ENCODE results near the gene ENO4.

The ENO4 gene

DNA sequence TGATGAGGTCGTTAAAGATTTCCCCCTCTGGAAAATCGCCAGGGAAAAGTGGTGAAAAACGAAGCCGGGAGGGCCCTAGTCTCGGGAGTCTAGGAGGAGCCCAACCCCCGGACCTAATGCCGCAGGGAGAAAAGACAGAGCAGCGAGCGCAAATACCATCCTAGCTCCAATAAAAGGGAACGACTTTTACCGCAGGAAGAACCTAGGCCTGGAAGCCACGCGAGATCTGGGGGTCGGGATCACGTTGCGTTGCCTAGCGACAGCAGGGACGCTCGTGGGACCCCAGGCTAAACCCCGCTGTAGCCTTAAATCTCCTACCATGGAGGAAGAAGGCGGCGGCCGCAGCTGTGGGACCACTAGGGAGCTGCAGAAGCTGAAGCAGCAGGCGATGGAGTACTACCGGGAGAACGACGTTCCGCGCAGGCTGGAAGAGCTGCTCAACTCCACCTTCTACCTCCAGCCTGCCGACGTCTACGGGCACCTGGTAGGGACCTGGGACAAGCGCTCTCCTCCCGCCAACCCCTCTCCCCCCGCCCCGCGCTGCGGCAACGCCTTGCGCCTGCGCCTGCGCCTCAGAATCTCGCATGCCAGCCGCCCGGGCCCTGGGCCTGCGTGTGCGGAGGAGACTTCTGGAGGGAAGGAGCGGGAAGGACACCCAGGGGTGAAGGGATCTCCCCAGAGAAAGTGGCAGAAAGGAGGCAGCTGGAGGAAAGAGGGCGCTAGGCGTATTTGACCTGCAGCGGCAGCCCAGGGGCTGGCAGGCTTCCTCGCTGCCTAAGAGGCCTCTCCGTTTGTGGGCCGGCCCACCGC is at the start of gene ENO4:
Gene ENO4 (plus strand): TSS at position 252 of the 810 bp plus-strand sequence. CDS start 68 bp downstream, at position 320.
- Histone ChIP-seq H3K27me3 (ENCODE audit: insufficient read depth, low read depth, severe bottlenecking) (no peaks in the 10 kb centered on the region), H3K27ac (peak within 1 kb of the TSS; percentile 77), H3K36me3 (no peaks in the 10 kb centered on the region), H3K9me3 (ENCODE audit: severe bottlenecking) (no peaks in the 10 kb centered on the region), H3K4me3 (ENCODE audit: low read depth, low read length) (peak within 1 kb of the TSS; percentile 93)
- TF ChIP-seq, protein P1, sequence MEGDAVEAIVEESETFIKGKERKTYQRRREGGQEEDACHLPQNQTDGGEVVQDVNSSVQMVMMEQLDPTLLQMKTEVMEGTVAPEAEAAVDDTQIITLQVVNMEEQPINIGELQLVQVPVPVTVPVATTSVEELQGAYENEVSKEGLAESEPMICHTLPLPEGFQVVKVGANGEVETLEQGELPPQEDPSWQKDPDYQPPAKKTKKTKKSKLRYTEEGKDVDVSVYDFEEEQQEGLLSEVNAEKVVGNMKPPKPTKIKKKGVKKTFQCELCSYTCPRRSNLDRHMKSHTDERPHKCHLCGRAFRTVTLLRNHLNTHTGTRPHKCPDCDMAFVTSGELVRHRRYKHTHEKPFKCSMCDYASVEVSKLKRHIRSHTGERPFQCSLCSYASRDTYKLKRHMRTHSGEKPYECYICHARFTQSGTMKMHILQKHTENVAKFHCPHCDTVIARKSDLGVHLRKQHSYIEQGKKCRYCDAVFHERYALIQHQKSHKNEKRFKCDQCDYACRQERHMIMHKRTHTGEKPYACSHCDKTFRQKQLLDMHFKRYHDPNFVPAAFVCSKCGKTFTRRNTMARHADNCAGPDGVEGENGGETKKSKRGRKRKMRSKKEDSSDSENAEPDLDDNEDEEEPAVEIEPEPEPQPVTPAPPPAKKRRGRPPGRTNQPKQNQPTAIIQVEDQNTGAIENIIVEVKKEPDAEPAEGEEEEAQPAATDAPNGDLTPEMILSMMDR (IDR thresholded peaks at IDR 0.05; ENCODE audit: low read depth, low read length): no peak
- peak; percentile 94 for DNase-seq

- TF ChIP-seq, protein P1 (IDR thresholded peaks at IDR 0.05; ENCODE audit: low read depth, low read length): no peak
- Histone ChIP-seq H3K27me3 (ENCODE audit: insufficient read depth, low read depth, severe bottlenecking) (no peaks in the 10 kb centered on the region), H3K4me3 (ENCODE audit: low read depth, low read length) (no peak overlapping the region), H3K9me3 (ENCODE audit: severe bottlenecking) (no peaks in the 10 kb centered on the region), H3K27ac (no peak overlapping the region), H3K36me3 (no peaks in the 10 kb centered on the region)
- DNase-seq: no peak
These were observed 48.9 kb upstream of the ENO4 start for GRCh38 chr10:116800286-116800929.

- H3K4me3 ChIP-seq (ENCODE audit: low read depth, low read length): no peak overlapping the region
- no peak overlapping the region for H3K27ac ChIP-seq
- H3K27me3 ChIP-seq (ENCODE audit: insufficient read depth, low read depth, severe bottlenecking): no peaks in the 10 kb centered on the region
- TF ChIP-seq, protein P1 (IDR thresholded peaks at IDR 0.05; ENCODE audit: low read depth, low read length): no peak
- H3K36me3 ChIP-seq: no peaks in the 10 kb centered on the region
- DNase-seq: no peak
- H3K9me3 ChIP-seq (ENCODE audit: severe bottlenecking): no peaks in the 10 kb centered on the region
These were observed 47.6 kb upstream of the ENO4 start for GRCh38 chr10:116801658-116802057.

GRCh38 chr10:116802474-116802873 is 46.8 kb upstream of the ENO4 start:
- Histone ChIP-seq H3K27me3 (ENCODE audit: insufficient read depth, low read depth, severe bottlenecking) (no peaks in the 10 kb centered on the region), H3K36me3 (no peaks in the 10 kb centered on the region), H3K4me3 (ENCODE audit: low read depth, low read length) (no peak overlapping the region), H3K9me3 (ENCODE audit: severe bottlenecking) (no peaks in the 10 kb centered on the region), H3K27ac (no peak overlapping the region)
- TF ChIP-seq, protein P1 (IDR thresholded peaks at IDR 0.05; ENCODE audit: low read depth, low read length): no peak
- DNase-seq: no peak

- Histone ChIP-seq H3K27ac (no peak overlapping the region), H3K36me3 (no peaks in the 10 kb centered on the region), H3K9me3 (ENCODE audit: severe bottlenecking) (no peaks in the 10 kb centered on the region), H3K27me3 (ENCODE audit: insufficient read depth, low read depth, severe bottlenecking) (no peaks in the 10 kb centered on the region), H3K4me3 (ENCODE audit: low read depth, low read length) (no peak overlapping the region)
- TF ChIP-seq, protein P1 (IDR thresholded peaks at IDR 0.05; ENCODE audit: low read depth, low read length): no peak
- no peak for DNase-seq
These were observed 46.4 kb upstream of the ENO4 start for GRCh38 chr10:116802876-116803275.
